ENCODE measurements around the gene CCRL2. TPM values are rescaled to one million over a fixed set of nuclear protein-coding genes. Genes with fewer than 3 reads are reported as not detected.

The CCRL2 gene
- total RNA-seq, 4 donors from 2014 or later = 0.33 to 1.5 (median 0.81) TPM

DNA sequence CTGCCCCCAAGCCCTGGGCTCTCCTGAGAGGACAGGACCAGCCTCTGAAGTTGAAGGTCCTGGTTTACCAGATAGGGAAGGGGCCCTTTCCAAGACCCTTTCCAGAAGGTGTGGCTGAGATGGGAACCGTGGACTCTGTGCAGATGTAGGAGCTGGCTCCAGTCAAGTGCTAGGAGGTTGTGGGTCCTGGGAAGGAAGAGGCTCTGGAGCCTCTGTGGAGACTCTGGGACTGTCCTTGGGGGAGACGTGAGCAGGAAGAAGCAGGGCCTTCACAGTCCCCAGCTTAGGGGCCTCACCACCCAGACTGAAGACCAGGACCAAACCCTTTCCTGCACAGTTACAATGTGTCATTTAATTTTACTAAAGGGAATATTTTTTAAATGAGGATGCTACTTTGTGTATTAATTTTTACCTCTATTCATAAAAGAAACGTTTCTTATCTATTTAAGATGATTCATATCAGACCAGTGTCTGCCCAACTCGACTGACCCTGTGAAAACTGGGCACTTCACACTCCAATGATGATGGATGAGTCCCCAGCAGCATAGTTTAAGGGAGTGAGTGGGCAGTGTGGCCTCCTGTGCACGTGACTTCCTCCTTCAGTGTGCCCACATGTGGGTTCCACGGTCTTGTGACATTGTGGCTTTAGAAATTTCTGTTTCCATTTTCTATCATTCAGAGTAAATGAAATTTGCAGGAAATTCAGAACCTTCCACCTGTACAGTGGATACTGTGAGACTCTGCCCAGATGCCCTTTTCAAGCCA lies 11.1 kb upstream of the CCRL2 start:
- no peak for DNase-seq
- peaks cover 17 to 31% of the 10 kb centered on the region in 2 donors for H3K4me1 ChIP-seq
- no peaks in the 10 kb centered on the region for H3K36me3 ChIP-seq
- WGBS, 2 donors = 70 to 76% methylated on average over 6 of the region's 6 CpGs
- intact Hi-C loops (cut with DNase I) = no loop called here
- H3K9me3 ChIP-seq = no peaks in the 10 kb centered on the region
- H3K4me3 ChIP-seq (replicated peaks in 1 of 3) = no peak overlapping the region
- H3K27me3 ChIP-seq = no peaks in the 10 kb centered on the region
- no peak for TF ChIP-seq POLR2A (IDR thresholded peaks at IDR 0.05)
- TF ChIP-seq, protein P1, sequence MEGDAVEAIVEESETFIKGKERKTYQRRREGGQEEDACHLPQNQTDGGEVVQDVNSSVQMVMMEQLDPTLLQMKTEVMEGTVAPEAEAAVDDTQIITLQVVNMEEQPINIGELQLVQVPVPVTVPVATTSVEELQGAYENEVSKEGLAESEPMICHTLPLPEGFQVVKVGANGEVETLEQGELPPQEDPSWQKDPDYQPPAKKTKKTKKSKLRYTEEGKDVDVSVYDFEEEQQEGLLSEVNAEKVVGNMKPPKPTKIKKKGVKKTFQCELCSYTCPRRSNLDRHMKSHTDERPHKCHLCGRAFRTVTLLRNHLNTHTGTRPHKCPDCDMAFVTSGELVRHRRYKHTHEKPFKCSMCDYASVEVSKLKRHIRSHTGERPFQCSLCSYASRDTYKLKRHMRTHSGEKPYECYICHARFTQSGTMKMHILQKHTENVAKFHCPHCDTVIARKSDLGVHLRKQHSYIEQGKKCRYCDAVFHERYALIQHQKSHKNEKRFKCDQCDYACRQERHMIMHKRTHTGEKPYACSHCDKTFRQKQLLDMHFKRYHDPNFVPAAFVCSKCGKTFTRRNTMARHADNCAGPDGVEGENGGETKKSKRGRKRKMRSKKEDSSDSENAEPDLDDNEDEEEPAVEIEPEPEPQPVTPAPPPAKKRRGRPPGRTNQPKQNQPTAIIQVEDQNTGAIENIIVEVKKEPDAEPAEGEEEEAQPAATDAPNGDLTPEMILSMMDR (IDR thresholded peaks at IDR 0.05) = no peak
- peak overlapping the region in 2 of 3 donors; percentile 53 to 71 for H3K27ac ChIP-seq

DNA sequence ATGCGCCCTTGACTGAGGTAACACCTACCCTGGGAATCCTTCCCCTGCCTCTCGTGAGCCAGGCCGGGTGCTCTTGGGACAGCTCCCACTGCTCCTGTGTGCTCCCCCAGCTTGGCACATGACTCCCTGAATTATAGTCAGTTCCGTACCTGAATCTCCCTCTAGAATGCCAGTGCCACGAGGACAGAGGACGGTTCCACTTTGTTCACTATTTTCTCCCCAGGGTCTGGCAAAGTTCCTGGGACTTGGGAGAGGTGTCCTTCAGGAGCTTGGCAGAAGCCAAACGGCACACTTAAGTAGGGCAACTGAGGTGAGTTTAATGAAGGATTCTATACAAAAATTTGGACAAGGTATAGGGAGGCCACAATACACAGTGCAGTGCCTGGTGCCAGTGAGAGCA lies 9.9 kb upstream of the CCRL2 start:
- Histone ChIP-seq H3K4me1 (peaks cover 17 to 31% of the 10 kb centered on the region in 2 donors), H3K36me3 (no peaks in the 10 kb centered on the region), H3K27ac (peak overlapping the region; percentile 53 to 84 (median 71)), H3K27me3 (no peaks in the 10 kb centered on the region), H3K9me3 (no peaks in the 10 kb centered on the region), H3K4me3 (replicated peaks in 1 of 3) (no peak overlapping the region)
- 49 to 72% methylated on average over 5 to 7 of the region's 7 CpGs for WGBS, 2 donors
- intact Hi-C loops (cut with DNase I) = no loop called here
- peak; percentile 82 to 84 for DNase-seq
- TF ChIP-seq, protein P1 (IDR thresholded peaks at IDR 0.05) = no peak
- no peak for TF ChIP-seq POLR2A (IDR thresholded peaks at IDR 0.05)

- Histone ChIP-seq H3K36me3 (no peaks in the 10 kb centered on the region), H3K27me3 (no peaks in the 10 kb centered on the region), H3K9me3 (no peaks in the 10 kb centered on the region), H3K4me3 (replicated peaks in 1 of 3) (no peak overlapping the region), H3K27ac (no peak overlapping the region), H3K4me1 (peaks cover 17 to 31% of the 10 kb centered on the region in 2 donors)
- 90 to 94% methylated on average over 6 of the region's 6 CpGs for WGBS, 2 donors
- DNase-seq = no peak
- intact Hi-C loops (cut with DNase I) = no loop called here
- no peak for TF ChIP-seq POLR2A (IDR thresholded peaks at IDR 0.05)
These were observed 8.7 kb upstream of the CCRL2 start for GRCh38 chr3:46398186-46398955.

DNA sequence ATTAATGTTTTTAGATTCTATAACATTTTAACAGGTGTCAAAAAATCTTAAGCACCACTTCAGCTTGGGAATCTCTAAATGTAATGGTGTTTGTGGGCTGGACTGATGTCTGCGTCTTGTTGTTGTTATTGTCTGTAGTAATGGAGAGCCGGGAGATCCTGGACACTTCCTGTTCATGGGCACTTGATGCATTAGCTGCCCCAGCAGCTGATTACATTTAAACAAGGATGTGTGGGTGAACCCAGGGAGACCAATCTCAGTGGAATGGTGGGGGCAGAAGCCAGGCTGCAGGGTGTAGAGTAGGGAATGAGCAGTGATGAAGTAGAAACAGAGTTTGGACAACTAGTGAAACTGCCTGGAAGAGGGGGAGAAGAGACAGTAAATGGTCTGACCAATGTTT lies 8.0 kb upstream of the CCRL2 start:
- no peak for DNase-seq
- WGBS, 2 donors = 62 to 71% methylated on average over 2 of the region's 2 CpGs
- no peaks in the 10 kb centered on the region for H3K9me3 ChIP-seq
- H3K4me3 ChIP-seq (replicated peaks in 1 of 3) = no peak overlapping the region
- TF ChIP-seq, protein P1 (IDR thresholded peaks at IDR 0.05) = no peak
- TF ChIP-seq POLR2A (IDR thresholded peaks at IDR 0.05) = no peak
- no peaks in the 10 kb centered on the region for H3K36me3 ChIP-seq
- H3K27ac ChIP-seq = no peak overlapping the region
- no peaks in the 10 kb centered on the region for H3K27me3 ChIP-seq
- intact Hi-C loops (cut with DNase I) = no loop called here
- peaks cover 13 to 25% of the 10 kb centered on the region in 2 donors for H3K4me1 ChIP-seq

DNA sequence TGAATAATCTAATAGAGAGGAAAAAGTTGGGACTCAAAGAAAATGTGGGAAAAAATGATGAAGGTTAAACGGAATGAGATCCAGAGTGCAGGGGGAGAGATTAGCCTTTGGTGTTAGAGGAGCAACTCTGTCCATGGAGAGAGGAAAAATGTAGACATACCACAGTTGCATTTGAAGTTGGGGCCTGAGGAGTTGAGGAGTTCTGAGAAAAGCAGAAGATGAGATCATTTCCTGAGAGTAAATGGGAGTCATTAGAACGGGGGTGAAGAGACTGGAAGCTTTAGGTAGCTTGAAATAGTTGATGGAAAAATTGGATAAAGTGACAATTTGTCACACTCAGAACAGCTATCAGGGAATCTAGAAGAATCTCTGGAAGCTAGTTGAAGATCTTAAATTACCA lies 7.5 kb upstream of the CCRL2 start:
- intact Hi-C loops (cut with DNase I) = no loop called here
- Histone ChIP-seq H3K36me3 (no peaks in the 10 kb centered on the region), H3K27me3 (no peaks in the 10 kb centered on the region), H3K9me3 (no peaks in the 10 kb centered on the region), H3K4me3 (replicated peaks in 1 of 3) (no peak overlapping the region), H3K27ac (no peak overlapping the region), H3K4me1 (peaks cover 13 to 22% of the 10 kb centered on the region in 2 donors)
- TF ChIP-seq, protein P1 (IDR thresholded peaks at IDR 0.05) = no peak
- TF ChIP-seq POLR2A (IDR thresholded peaks at IDR 0.05) = no peak
- 66 to 86% methylated on average over 2 of the region's 2 CpGs for WGBS, 2 donors
- no peak for DNase-seq

Data from thyroid gland (tissue), 4 donors.